HEK293 (cell line): Measurements from ENCODE around the gene LMO7.

Experiments
- BCL11B ChIP-seq: fragments of 450-650 bp; formaldehyde crosslinking; IDR thresholded peaks from 2 replicates; pipeline ENCODE4 v1.5.1; 2016; ENCODE audit warnings: low read depth, missing biosample characterization, missing genetic modification characterization
- GLIS1 ChIP-seq: fragments of 450-650 bp; formaldehyde crosslinking; IDR thresholded peaks from 2 replicates; pipeline ENCODE4 v1.5.1; 2016; ENCODE audit warnings: missing biosample characterization, missing genetic modification characterization
- PRDM10 ChIP-seq: fragments of 450-650 bp; formaldehyde crosslinking; IDR thresholded peaks from 2 replicates; pipeline ENCODE4 v1.5.1; 2016; ENCODE audit warnings: missing biosample characterization, missing genetic modification characterization
- SCRT1 ChIP-seq: fragments of 450-650 bp; formaldehyde crosslinking; IDR thresholded peaks from 2 replicates; pipeline ENCODE4 v1.5.1; 2016; ENCODE audit warnings: missing biosample characterization, missing genetic modification characterization, borderline replicate concordance
- TRIM28 ChIP-seq: IDR thresholded peaks from 2 replicates; pipeline ENCODE4 v1.6.1; 2011; ENCODE audit warnings: low read length, control low read depth, borderline replicate concordance
- ZBTB11 ChIP-seq: fragments of 450-650 bp; formaldehyde crosslinking; conservative IDR thresholded peaks from 2 replicates; pipeline ENCODE4 v1.5.1; 2016; ENCODE audit warnings: low read depth, missing biosample characterization, missing genetic modification characterization
- ZNF138 ChIP-seq: fragments of 450-650 bp; formaldehyde crosslinking; IDR thresholded peaks from 2 replicates; pipeline ENCODE4 v1.5.1; 2016; ENCODE audit warnings: missing biosample characterization, missing genetic modification characterization, borderline replicate concordance
- ZNF157 ChIP-seq: fragments of 450-650 bp; formaldehyde crosslinking; IDR thresholded peaks from 2 replicates; pipeline ENCODE4 v1.5.1; 2016; ENCODE audit warnings: missing biosample characterization, missing genetic modification characterization
- ZNF223 ChIP-seq: fragments of 450-650 bp; formaldehyde crosslinking; IDR thresholded peaks from 2 replicates; pipeline ENCODE4 v1.5.1; 2016; ENCODE audit warnings: missing biosample characterization, missing genetic modification characterization
- ZNF366 ChIP-seq: fragments of 450-650 bp; formaldehyde crosslinking; conservative IDR thresholded peaks from 2 replicates; pipeline ENCODE4 v1.5.1; 2016; ENCODE audit warnings: missing biosample characterization, missing genetic modification characterization
- ZNF416 ChIP-seq: fragments of 450-650 bp; formaldehyde crosslinking; IDR thresholded peaks from 2 replicates; pipeline ENCODE4 v1.5.1; 2016; ENCODE audit warnings: missing biosample characterization, missing genetic modification characterization
- ZNF433 ChIP-seq: fragments of 450-650 bp; formaldehyde crosslinking; IDR thresholded peaks from 2 replicates; pipeline ENCODE4 v1.5.1; 2016; ENCODE audit warnings: missing biosample characterization, missing genetic modification characterization, low read depth
- ZNF449 ChIP-seq: fragments of 450-650 bp; formaldehyde crosslinking; IDR thresholded peaks from 2 replicates; pipeline ENCODE4 v1.5.1; 2017; ENCODE audit warnings: missing biosample characterization, mild to moderate bottlenecking, missing genetic modification characterization, moderate library complexity
- ZNF544 ChIP-seq: fragments of 450-650 bp; formaldehyde crosslinking; IDR thresholded peaks from 2 replicates; pipeline ENCODE4 v1.5.0; 2017; ENCODE audit warnings: missing biosample characterization, missing genetic modification characterization
- ZNF629 ChIP-seq: fragments of 450-650 bp; formaldehyde crosslinking; IDR thresholded peaks from 2 replicates; pipeline ENCODE4 v1.5.1; 2017; ENCODE audit warnings: missing biosample characterization, missing genetic modification characterization
- ZNF645 ChIP-seq: fragments of 450-650 bp; formaldehyde crosslinking; IDR thresholded peaks from 2 replicates; pipeline ENCODE4; 2016; ENCODE audit warnings: missing biosample characterization, missing genetic modification characterization
- ZNF768 ChIP-seq: fragments of 450-650 bp; formaldehyde crosslinking; IDR thresholded peaks from 2 replicates; pipeline ENCODE4 v1.5.1; 2018; ENCODE audit warnings: missing biosample characterization, mild to moderate bottlenecking, missing genetic modification characterization
- ZNF830 ChIP-seq: fragments of 450-650 bp; IDR thresholded peaks from 2 replicates; pipeline ENCODE4 v1.5.0; 2018; ENCODE audit warnings: missing biosample characterization, missing genetic modification characterization, low read depth, mild to moderate bottlenecking, moderate library complexity
- TF ChIP-seq, protein P1 (sequence below): fragments of 450-650 bp; formaldehyde crosslinking; IDR thresholded peaks from 2 replicates; pipeline ENCODE4 v1.5.1; 2017; ENCODE audit warnings: missing biosample characterization, missing genetic modification characterization
- TF ChIP-seq, protein P2 (sequence below): fragments of 450-650 bp; formaldehyde crosslinking; IDR thresholded peaks from 2 replicates; pipeline ENCODE4 v1.5.1; 2016; ENCODE audit warnings: missing biosample characterization, missing genetic modification characterization
- TF ChIP-seq, protein P3 (sequence below): fragments of 450-650 bp; formaldehyde crosslinking; IDR thresholded peaks from 2 replicates; pipeline ENCODE4 v1.5.1; 2016; ENCODE audit warnings: missing biosample characterization, missing genetic modification characterization
- TF ChIP-seq, protein P4 (sequence below): fragments of 450-650 bp; formaldehyde crosslinking; IDR thresholded peaks from 2 replicates; pipeline ENCODE4 v1.5.1; 2016; ENCODE audit warnings: missing biosample characterization, missing genetic modification characterization

The LMO7 gene

GRCh38 chr13:75904012-75904411, 267.9 kb downstream of the LMO7 start (continued):
- TF ChIP-seq SCRT1 (tag by site-specific recombination) (peak; percentile 89), BCL11B (tag by site-specific recombination) (peak; percentile 98), TRIM28 (peak; percentile 87; the same call in 1 of the 2 replicates), ZBTB11 (no peak), ZNF433 (tag by site-specific recombination) (no peak), ZNF416 (tag by site-specific recombination) (no peak), ZNF138 (tag by site-specific recombination) (no peak), PRDM10 (peak; percentile 37), ZNF629 (tag by site-specific recombination) (peak; percentile 50; the same call in 1 of the 2 replicates), ZNF544 (tag by site-specific recombination) (no peak), ZNF366 (no peak), ZNF223 (tag by site-specific recombination) (no peak), ZNF768 (tag by site-specific recombination) (no peak), GLIS1 (tag by site-specific recombination) (peak; percentile 96), ZNF449 (tag by site-specific recombination) (peak; percentile 48; the same call in 1 of the 2 replicates), ZNF830 (tag by site-specific recombination) (no peak), ZNF157 (tag by site-specific recombination) (no peak), ZNF645 (tag by site-specific recombination) (no peak)
- TF ChIP-seq, protein P1, sequence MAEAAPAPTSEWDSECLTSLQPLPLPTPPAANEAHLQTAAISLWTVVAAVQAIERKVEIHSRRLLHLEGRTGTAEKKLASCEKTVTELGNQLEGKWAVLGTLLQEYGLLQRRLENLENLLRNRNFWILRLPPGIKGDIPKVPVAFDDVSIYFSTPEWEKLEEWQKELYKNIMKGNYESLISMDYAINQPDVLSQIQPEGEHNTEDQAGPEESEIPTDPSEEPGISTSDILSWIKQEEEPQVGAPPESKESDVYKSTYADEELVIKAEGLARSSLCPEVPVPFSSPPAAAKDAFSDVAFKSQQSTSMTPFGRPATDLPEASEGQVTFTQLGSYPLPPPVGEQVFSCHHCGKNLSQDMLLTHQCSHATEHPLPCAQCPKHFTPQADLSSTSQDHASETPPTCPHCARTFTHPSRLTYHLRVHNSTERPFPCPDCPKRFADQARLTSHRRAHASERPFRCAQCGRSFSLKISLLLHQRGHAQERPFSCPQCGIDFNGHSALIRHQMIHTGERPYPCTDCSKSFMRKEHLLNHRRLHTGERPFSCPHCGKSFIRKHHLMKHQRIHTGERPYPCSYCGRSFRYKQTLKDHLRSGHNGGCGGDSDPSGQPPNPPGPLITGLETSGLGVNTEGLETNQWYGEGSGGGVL = peak; percentile 49
- TF ChIP-seq, protein P2, sequence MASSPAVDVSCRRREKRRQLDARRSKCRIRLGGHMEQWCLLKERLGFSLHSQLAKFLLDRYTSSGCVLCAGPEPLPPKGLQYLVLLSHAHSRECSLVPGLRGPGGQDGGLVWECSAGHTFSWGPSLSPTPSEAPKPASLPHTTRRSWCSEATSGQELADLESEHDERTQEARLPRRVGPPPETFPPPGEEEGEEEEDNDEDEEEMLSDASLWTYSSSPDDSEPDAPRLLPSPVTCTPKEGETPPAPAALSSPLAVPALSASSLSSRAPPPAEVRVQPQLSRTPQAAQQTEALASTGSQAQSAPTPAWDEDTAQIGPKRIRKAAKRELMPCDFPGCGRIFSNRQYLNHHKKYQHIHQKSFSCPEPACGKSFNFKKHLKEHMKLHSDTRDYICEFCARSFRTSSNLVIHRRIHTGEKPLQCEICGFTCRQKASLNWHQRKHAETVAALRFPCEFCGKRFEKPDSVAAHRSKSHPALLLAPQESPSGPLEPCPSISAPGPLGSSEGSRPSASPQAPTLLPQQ = peak; percentile 51; the same call in 1 of the 2 replicates
- TF ChIP-seq, protein P3, sequence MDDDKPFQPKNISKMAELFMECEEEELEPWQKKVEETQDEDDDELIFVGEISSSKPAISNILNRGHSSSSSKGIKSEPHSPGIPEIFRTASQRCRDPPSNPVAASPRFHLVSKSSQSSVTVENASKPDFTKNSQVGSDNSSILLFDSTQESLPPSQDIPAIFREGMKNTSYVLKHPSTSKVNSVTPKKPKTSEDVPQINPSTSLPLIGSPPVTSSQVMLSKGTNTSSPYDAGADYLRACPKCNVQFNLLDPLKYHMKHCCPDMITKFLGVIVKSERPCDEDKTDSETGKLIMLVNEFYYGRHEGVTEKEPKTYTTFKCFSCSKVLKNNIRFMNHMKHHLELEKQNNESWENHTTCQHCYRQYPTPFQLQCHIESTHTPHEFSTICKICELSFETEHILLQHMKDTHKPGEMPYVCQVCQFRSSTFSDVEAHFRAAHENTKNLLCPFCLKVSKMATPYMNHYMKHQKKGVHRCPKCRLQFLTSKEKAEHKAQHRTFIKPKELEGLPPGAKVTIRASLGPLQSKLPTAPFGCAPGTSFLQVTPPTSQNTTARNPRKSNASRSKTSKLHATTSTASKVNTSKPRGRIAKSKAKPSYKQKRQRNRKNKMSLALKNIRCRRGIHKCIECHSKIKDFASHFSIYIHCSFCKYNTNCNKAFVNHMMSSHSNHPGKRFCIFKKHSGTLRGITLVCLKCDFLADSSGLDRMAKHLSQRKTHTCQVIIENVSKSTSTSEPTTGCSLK = no peak
- TF ChIP-seq, protein P4, sequence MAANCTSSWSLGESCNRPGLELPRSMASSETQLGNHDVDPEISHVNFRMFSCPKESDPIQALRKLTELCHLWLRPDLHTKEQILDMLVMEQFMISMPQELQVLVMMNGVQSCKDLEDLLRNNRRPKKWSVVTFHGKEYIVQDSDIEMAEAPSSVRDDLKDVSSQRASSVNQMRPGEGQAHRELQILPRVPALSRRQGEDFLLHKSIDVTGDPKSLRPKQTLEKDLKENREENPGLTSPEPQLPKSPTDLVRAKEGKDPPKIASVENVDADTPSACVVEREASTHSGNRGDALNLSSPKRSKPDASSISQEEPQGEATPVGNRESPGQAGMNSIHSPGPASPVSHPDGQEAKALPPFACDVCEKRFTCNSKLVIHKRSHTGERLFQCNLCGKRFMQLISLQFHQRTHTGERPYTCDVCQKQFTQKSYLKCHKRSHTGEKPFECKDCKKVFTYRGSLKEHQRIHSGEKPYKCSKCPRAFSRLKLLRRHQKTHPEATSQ (tag by site-specific recombination) = no peak
